GM19324 (cell line): ENCODE results near the gene KRTAP3-2.
"Not testable (repeated sequence)": the region's sequence is repeated elsewhere in the genome, so short reads cannot be mapped to it uniquely, and the experiment has no call there.

ENCODE experiments used
- ATAC-seq: cut with Tn5 transposase; IDR thresholded peaks from one replicate; pipeline ENCODE4 v1.9.1; 2021; ENCODE audit warnings: mild to moderate bottlenecking, moderate library complexity; ENCODE audit not compliant: unreplicated experiment, low FRiP score

Gene KRTAP3-2

GRCh38 chr17:40999563-40999962 lies at the start of gene KRTAP3-2:
Gene KRTAP3-2, minus strand, starts transcription at chr17:40999906. Its CDS starts 53 bp downstream, at chr17:40999853.
- not testable (repeated sequence) for ATAC-seq

GRCh38 chr17:41049110-41049509 lies 49.4 kb upstream of the KRTAP3-2 start:
- no peak for ATAC-seq

GRCh38 chr17:41048441-41048840 lies 48.7 kb upstream of the KRTAP3-2 start:
- ATAC-seq, result no peak

GRCh38 chr17:41046735-41047465 lies 47.2 kb upstream of the KRTAP3-2 start, which contains the start of gene KRTAP2-1:
Gene KRTAP2-1, minus strand, starts transcription at chr17:41047316. Its CDS starts 49 bp downstream, at chr17:41047267.
- ATAC-seq, result not testable (repeated sequence)

- ATAC-seq, result no peak
Measured at GRCh38 chr17:41042953-41043352, 43.2 kb upstream of the KRTAP3-2 start.

- not testable (repeated sequence) for ATAC-seq
Measured at GRCh38 chr17:41040783-41041571, 41.3 kb upstream of the KRTAP3-2 start, which contains the start of gene KRTAP1-1. Gene KRTAP1-1, minus strand, starts transcription at chr17:41041450. Its CDS starts 53 bp downstream, at chr17:41041397.

- ATAC-seq, result no peak
Measured at GRCh38 chr17:41037853-41038350, 38.2 kb upstream of the KRTAP3-2 start.

GRCh38 chr17:41034346-41034935 lies 34.7 kb upstream of the KRTAP3-2 start, which contains the start of gene KRTAP1-3:
Gene KRTAP1-3, minus strand, starts transcription at chr17:41034874. Its CDS starts 53 bp downstream, at chr17:41034821.
- ATAC-seq, result not testable (repeated sequence)

- ATAC-seq, result no peak
Measured at GRCh38 chr17:41029633-41030245, 30.0 kb upstream of the KRTAP3-2 start, which contains the start of gene KRTAP1-4. Gene KRTAP1-4, minus strand, starts transcription at chr17:41030195. Its CDS starts 117 bp downstream, at chr17:41030078.

GRCh38 chr17:41026715-41027471 lies 27.2 kb upstream of the KRTAP3-2 start, which contains the start of gene KRTAP1-5:
Gene KRTAP1-5, minus strand, starts transcription at chr17:41027208. Its CDS starts 53 bp downstream, at chr17:41027155.
- no peak for ATAC-seq

GRCh38 chr17:41024697-41025096 lies 25.0 kb upstream of the KRTAP3-2 start:
- no peak for ATAC-seq

GRCh38 chr17:41020336-41020735 lies 20.6 kb upstream of the KRTAP3-2 start:
- ATAC-seq, result no peak

GRCh38 chr17:41019415-41019814 lies 19.7 kb upstream of the KRTAP3-2 start:
- no peak for ATAC-seq

- ATAC-seq, result no peak
Measured at GRCh38 chr17:41018541-41018940, 18.8 kb upstream of the KRTAP3-2 start.

GRCh38 chr17:41016578-41017215 lies 17.0 kb upstream of the KRTAP3-2 start:
- no peak for ATAC-seq

GRCh38 chr17:41015454-41015853 lies 15.7 kb upstream of the KRTAP3-2 start:
- ATAC-seq, result no peak

- ATAC-seq, result no peak
Measured at GRCh38 chr17:41013606-41014005, 13.9 kb upstream of the KRTAP3-2 start.

- no peak for ATAC-seq
Measured at GRCh38 chr17:41013181-41013580, 13.5 kb upstream of the KRTAP3-2 start.
